Stomach (tissue), 9 donors: ENCODE measurements around the gene USP47. TPM values are rescaled to one million over a fixed set of nuclear protein-coding genes. Genes with fewer than 3 reads are reported as not detected.

Experiments used
- DNase-seq, 2 donors: peaks; one replicate each; pipeline versions ENCODE4 v3.0.0 to v3.0.0-alpha.2; 2013 to 2019
- H3K27ac ChIP-seq, 5 donors: fragments of 200-600 bp in 4 of 5; sonication (generic) in 4 of 5; one replicate each; pipeline ENCODE4 v1.5.1; 2013 to 2019; ENCODE audit warnings: mild to moderate bottlenecking in 1 of 5, moderate library complexity in 1 of 5
- H3K27me3 ChIP-seq, 3 donors: fragments of 200-600 bp; sonication (generic); one replicate each; pipeline ENCODE4 v1.5.1; 2017 to 2019; ENCODE audit warnings: mixed run types in 1 of 3
- H3K36me3 ChIP-seq, 4 donors: fragments of 200-600 bp; sonication (generic); 1 replicate in 3 of 4; 2 replicates in 1 of 4; pipeline ENCODE4 v1.5.1; 2016 to 2019
- H3K4me1 ChIP-seq, 4 donors: fragments of 200-600 bp; sonication (generic); one replicate each; pipeline ENCODE4 v1.5.1; 2016 to 2019
- H3K4me3 ChIP-seq, 4 donors: fragments of 200-600 bp; sonication (generic) in 3 of 4; one replicate each; pipeline ENCODE4 v1.5.1; 2016 to 2019; ENCODE audit warnings: mild to moderate bottlenecking in 1 of 4
- H3K9me3 ChIP-seq, 4 donors: fragments of 200-600 bp; sonication (generic); one replicate each; pipeline ENCODE4 v1.5.1; 2016 to 2019
- CTCF ChIP-seq, 7 experiments: fragments of 450-650 bp in 4 of 7; fragments of 200-600 bp in 3 of 7; sonication (generic) in 3 of 7; IDR thresholded peaks; one replicate each; pipeline ENCODE4 v1.5.1; 2016 to 2019; ENCODE audit warnings: antibody characterized with exemption in 7 of 7, control low read depth in 2 of 7, mild to moderate bottlenecking in 1 of 7
- EP300 ChIP-seq: sonication (generic); formaldehyde crosslinking; IDR thresholded peaks from one replicate; pipeline ENCODE4 v1.6.1; 2017; ENCODE audit warnings: antibody characterized with exemption
- POLR2A ChIP-seq, 4 donors: fragments of 450-650 bp; IDR thresholded peaks; one replicate each; pipeline ENCODE4 v1.6.1; 2016; ENCODE audit warnings: antibody characterized with exemption in 4 of 4, control low read depth in 2 of 4, mild to moderate bottlenecking in 1 of 4, moderate library complexity in 1 of 4
- POLR2AphosphoS5 ChIP-seq, 3 donors: sonication (generic); formaldehyde crosslinking; IDR thresholded peaks; one replicate each; pipeline ENCODE4 v1.6.1; 2016; ENCODE audit warnings: antibody characterized with exemption in 3 of 3
- whole genome bisulfite sequencing, 5 donors: extraction: QIAGEN DNeasy Blood & Tissue Kit in 3 of 5; methylation state at CpG; one replicate each; pipeline versions ENCODE4 v1.1.5 to v1.1.7; 2013 to 2018; 5-methylcytosine and 5-hydroxymethylcytosine counted together
- intact Hi-C: fragments of 100-400 bp; cut with DNase I; formaldehyde crosslinking; loops from one replicate; pipeline ENCODE4 v1.15.1; 2023; ENCODE audit warnings: low total_unique reads
- polyA plus RNA-seq, 3 donors: library from polyadenylated mRNA; stranded (reverse); fragments of 200-250 nt; gene quantifications; one replicate each; pipeline ENCODE4 v1.2.3, GENCODE V29; 2013
- total RNA-seq, 5 donors: library from RNA; depleted of rRNA; stranded (reverse); fragments of >200 nt; gene quantifications; one replicate each; pipeline versions ENCODE4 v1.1.0 to v1.2.3, GENCODE V29; 2014 to 2016
- donor health status: healthy with polysubstance abuse.
- donor health status: Bipolar disorder and iron deficiency.
- donor health status: healthy.

Gene USP47
- total and polyA plus RNA-seq, 8 donors = 14.6 to 200 (median 48.8) TPM

DNA sequence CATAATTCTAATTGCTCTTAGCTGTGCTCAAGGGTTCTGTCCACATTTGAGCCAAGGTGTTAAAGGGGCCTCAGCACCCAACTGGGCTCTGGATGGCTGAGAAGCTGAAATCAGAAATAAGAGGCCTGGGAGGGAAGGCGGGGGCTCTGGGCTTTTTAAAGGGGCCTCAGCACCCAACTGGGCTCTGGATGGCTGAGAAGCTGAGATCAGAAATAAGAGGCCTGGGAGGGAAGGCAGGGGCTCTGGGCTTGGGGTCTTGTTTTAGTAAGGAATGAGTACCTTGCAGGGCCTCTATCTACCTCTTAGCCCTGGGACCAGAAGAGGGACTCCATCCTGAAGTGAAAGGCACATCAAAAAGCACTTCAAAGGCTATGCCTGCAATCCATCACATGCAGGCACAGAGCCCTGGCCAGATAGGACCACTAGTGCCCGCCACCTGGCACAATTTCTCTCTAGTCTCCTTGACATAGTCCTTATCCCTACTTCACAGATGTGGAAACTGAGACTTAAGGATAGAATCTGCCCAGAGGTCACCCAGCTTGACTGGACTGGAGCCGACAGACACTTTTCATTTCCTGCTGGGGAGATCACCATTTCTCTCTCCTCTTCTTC lies 131.1 kb downstream of the USP47 start:
- H3K9me3 ChIP-seq = no peaks in the 10 kb centered on the region
- H3K4me1 ChIP-seq = peaks cover 32 to 60% (median 44%) of the 10 kb centered on the region in 4 donors
- WGBS, 5 donors = 59 to 86% (median 67%) methylated on average over 3 of the region's 3 CpGs
- H3K36me3 ChIP-seq = peaks cover 0 to 4% (median 0%) of the 10 kb centered on the region in 4 donors
- H3K27me3 ChIP-seq = no peaks in the 10 kb centered on the region
- TF ChIP-seq EP300 (no peak), POLR2AphosphoS5 (IDR thresholded peaks at IDR 0.05) (no peak), CTCF (IDR thresholded peaks at IDR 0.05) (no peak), POLR2A (IDR thresholded peaks at IDR 0.05) (no peak)
- DNase-seq = peak in 1 of 2 donors; percentile 15
- H3K4me3 ChIP-seq = no peak overlapping the region
- intact Hi-C loops = no loop called here
- H3K27ac ChIP-seq = peak overlapping the region; percentile 22 to 81 (median 67)

GRCh38 chr11:11973361-11973800 lies 131.6 kb downstream of the USP47 start:
- TF ChIP-seq POLR2AphosphoS5 (IDR thresholded peaks at IDR 0.05) (peak in 1 of 3 donors; percentile 25), EP300 (no peak), CTCF (IDR thresholded peaks at IDR 0.05) (no peak)
- 23 to 45% (median 36%) methylated on average over 7 to 8 of the region's 8 CpGs for WGBS, 5 donors
- no peaks in the 10 kb centered on the region for H3K9me3 ChIP-seq
- H3K27me3 ChIP-seq = no peaks in the 10 kb centered on the region
- intact Hi-C loops = no loop called here
- H3K4me1 ChIP-seq = peaks cover 32 to 65% (median 47%) of the 10 kb centered on the region in 4 donors
- no peaks in the 10 kb centered on the region for H3K36me3 ChIP-seq
- peak overlapping the region; percentile 22 to 81 (median 67) for H3K27ac ChIP-seq
- H3K4me3 ChIP-seq = no peak overlapping the region
- peak; percentile 74 to 83 for DNase-seq

DNA sequence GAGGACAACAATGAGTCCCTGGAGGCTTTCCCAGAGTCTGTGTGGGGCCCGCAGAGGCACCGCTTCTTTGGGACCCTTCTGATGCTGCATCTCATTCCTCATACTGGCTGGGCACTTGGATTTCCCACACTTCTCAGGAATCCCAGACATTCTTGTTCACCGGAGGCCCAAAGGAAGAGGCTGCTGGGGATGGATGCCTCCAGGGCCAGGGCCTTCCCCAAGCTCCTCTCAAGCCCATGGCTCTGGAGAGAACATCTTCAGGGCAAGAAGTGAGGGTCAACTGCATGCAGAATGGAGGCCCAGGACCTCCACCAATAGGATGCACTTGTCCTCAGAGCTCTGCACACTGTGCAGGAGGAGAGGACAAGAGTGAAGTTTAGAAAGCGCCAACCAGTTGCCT lies 132.1 kb downstream of the USP47 start:
- TF ChIP-seq POLR2AphosphoS5 (IDR thresholded peaks at IDR 0.05) (no peak), CTCF (IDR thresholded peaks at IDR 0.05) (no peak), POLR2A (IDR thresholded peaks at IDR 0.05) (no peak), EP300 (no peak)
- Histone ChIP-seq H3K27ac (peak overlapping the region; percentile 22 to 81 (median 67)), H3K4me1 (peaks cover 36 to 70% (median 51%) of the 10 kb centered on the region in 4 donors), H3K27me3 (no peaks in the 10 kb centered on the region), H3K9me3 (no peaks in the 10 kb centered on the region), H3K36me3 (no peaks in the 10 kb centered on the region), H3K4me3 (no peak overlapping the region)
- peak in 1 of 2 donors; percentile 8 for DNase-seq
- intact Hi-C loops = no loop called here
- WGBS, 5 donors = 67 to 85% (median 70%) methylated on average over 4 of the region's 4 CpGs

DNA sequence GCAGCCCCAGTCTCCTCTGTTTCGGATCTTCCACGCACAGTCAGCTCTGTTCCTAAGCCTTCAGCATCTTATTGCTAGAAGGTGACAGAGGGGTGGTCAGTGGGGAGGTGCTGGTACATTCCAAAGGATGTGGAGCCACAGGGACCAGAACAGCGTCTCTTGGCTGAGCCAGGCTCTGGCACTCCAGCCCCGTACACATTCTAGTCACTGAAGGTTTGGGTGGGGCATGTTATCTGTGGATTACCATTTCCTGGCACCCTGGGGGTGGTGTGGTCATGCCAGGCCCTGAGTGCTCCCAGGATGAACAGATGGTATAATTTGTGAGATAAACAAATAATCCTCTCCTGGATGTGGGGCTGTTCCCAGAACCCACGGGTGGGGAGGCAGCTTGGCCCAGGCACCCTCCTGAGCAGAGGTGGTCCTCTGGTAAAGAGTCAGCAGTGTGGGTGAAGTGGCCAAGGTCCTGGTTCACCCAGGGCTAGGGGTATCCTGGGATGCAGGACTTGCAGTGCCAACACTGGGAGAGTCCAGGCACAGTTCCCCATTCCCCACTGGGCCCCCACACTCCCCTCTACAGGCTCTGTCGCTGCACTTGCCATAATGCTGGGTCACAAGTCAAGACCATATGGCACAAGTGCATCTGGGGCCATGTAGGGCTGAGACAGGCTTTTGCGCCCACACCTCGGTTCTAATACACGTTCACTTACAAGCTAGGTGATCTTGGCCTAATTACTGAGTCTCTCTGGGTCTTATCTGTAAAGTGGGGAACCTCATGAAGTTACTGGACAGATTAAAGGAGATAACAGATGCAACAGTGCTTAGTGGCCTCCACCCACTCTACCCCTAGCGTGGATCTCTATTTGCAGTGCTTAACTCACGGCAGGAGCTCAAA lies 133.7 kb downstream of the USP47 start:
- peak overlapping the region in 3 of 5 donors; percentile 31 to 82 (median 81) for H3K27ac ChIP-seq
- 68 to 81% (median 75%) methylated on average over 11 of the region's 11 CpGs for WGBS, 5 donors
- H3K4me3 ChIP-seq = no peak overlapping the region
- peak in 1 of 2 donors; percentile 25 for DNase-seq
- H3K36me3 ChIP-seq = no peaks in the 10 kb centered on the region
- intact Hi-C loops = no loop called here
- H3K9me3 ChIP-seq = no peaks in the 10 kb centered on the region
- TF ChIP-seq POLR2AphosphoS5 (IDR thresholded peaks at IDR 0.05) = no peak
- TF ChIP-seq CTCF (IDR thresholded peaks at IDR 0.05) = no peak
- no peaks in the 10 kb centered on the region for H3K27me3 ChIP-seq
- H3K4me1 ChIP-seq = peaks cover 44 to 85% (median 67%) of the 10 kb centered on the region in 4 donors
